Breast epithelium (tissue), 3 donors: ENCODE data around the gene USP28.

Experiments used
- CTCF ChIP-seq, 3 donors: fragments of 450-650 bp; IDR thresholded peaks; one replicate each; pipeline ENCODE4 v1.5.1; 2016 to 2017; ENCODE audit warnings: antibody characterized with exemption in 3 of 3, mild to moderate bottlenecking in 3 of 3, moderate library complexity in 3 of 3
- POLR2A ChIP-seq: fragments of 450-650 bp; IDR thresholded peaks from one replicate; pipeline ENCODE4 v1.6.1; 2016; ENCODE audit warnings: antibody characterized with exemption, mild to moderate bottlenecking, moderate library complexity
- POLR2AphosphoS5 ChIP-seq, 3 donors: sonication (generic); formaldehyde crosslinking; IDR thresholded peaks; one replicate each; pipeline ENCODE4 v1.6.1; 2017; ENCODE audit warnings: antibody characterized with exemption in 3 of 3

DNA sequence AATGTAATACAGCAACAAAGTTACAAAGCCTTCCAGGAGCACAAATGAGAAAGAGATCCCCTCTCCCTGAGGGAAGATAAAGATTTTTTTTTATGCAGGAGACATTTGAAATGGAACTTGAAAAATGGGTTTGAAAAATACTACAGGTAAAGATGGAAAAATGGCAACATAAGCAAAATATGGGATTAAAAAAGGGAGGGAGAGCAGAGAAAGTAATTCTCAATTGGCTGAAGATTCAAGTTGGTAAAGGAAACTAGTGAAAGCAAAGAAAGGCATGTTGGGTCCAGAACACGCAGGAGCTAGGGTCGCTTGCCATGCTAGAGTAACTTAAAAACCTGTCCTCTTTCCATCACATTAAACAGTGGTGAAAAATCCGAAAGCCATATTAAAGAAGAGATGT lies 103.4 kb downstream of the USP28 start:
- TF ChIP-seq CTCF (IDR thresholded peaks at IDR 0.05), result no peak
- no peak for TF ChIP-seq POLR2A
- TF ChIP-seq POLR2AphosphoS5 (IDR thresholded peaks at IDR 0.05), result no peak
